GM10266 (cell line): ENCODE measurements around the gene PDE4D.

Experiments
- DNase-seq: peaks from one replicate; pipeline ENCODE4 v3.0.0; 2012; ENCODE audit errors: extremely low spot score
- CTCF ChIP-seq: IDR thresholded peaks from 2 replicates; pipeline ENCODE4 v1.5.1; 2012; ENCODE audit warnings: mild to moderate bottlenecking, low read depth; ENCODE audit not compliant: control insufficient read depth, insufficient read depth; ENCODE audit errors: missing control alignments

The PDE4D gene

GRCh38 chr5:59287361-59287760 lies 606.2 kb downstream of the PDE4D start:
- DNase-seq = no peak
- no peak for TF ChIP-seq CTCF

GRCh38 chr5:59286510-59286909 lies 607.0 kb downstream of the PDE4D start:
- no peak for TF ChIP-seq CTCF
- DNase-seq = no peak

GRCh38 chr5:59285300-59286016 lies 608.1 kb downstream of the PDE4D start:
- TF ChIP-seq CTCF = no peak
- DNase-seq = no peak

DNA sequence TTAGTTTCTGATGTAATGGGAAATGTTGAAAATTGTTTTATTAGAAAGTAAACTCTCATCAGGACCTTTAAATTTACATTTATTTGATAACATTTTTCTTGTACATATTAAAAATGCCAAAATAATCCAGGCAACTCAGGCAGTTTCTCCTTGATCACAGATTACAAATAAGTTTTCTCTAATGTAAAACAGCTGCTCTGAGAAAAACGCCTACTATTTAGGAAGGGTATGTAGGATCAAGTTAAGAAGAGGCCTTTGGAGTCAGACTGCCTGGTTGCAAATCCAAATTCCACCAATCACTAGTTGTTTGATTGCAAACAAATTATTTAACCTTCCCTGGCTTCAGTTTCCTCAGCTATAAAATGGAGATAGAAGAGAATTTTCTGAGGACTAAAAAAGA lies 610.8 kb downstream of the PDE4D start:
- DNase-seq = no peak

GRCh38 chr5:59279979-59280378 lies 613.5 kb downstream of the PDE4D start:
- TF ChIP-seq CTCF = no peak

More for the DNA sequence above, 610.8 kb downstream of the PDE4D start:
- TF ChIP-seq CTCF = no peak

GRCh38 chr5:59276917-59277372 lies 616.6 kb downstream of the PDE4D start:
- TF ChIP-seq CTCF = no peak
- DNase-seq = no peak

More at GRCh38 chr5:59279979-59280378, 613.5 kb downstream of the PDE4D start:
- DNase-seq = no peak

DNA sequence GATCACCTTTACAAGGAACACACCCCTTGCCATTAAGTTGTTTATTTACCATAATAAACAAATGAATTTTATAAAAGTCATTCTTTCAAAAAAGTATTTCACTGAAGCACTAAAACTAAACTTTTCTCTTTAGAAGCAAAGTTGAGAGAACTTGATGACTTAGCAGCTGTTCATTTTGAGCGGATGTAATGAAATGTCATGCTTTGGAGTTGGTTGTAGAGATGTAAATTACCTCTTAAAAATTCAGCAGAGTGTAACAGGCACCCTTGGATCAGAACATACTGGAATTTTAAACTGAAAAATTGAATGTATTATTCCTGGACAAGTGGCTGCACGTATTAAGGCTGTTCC lies 617.2 kb downstream of the PDE4D start:
- DNase-seq = no peak
- TF ChIP-seq CTCF = no peak
